ENCODE measurements around the gene RPL13. TPM values are rescaled to one million over a fixed set of nuclear protein-coding genes. Genes with fewer than 3 reads are reported as not detected.

Gene RPL13
- total and polyA plus RNA-seq, 2 of the 13 experiments (the other 11 are each of a cell fraction or from before 2014, with no cell fraction given): 2,988 to 4,411 TPM

DNA sequence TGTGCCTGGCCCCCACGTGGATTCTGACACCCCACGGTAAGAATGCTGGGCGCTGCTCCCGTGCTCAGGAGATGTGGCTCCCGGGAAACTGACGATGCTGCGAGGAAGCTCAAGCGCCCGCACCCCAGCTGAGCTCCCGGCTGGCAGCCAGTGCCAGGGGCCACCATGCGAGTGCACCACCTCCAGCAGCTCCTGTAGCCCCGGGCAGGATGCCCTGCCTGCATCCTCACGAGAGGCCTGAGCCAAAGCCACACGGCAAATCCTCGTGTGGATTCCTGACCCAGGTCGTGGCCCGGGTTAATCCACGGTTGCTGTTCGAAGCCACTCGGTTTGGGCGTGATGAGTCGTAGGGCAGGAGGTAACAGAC is 41.4 kb downstream of the RPL13 start:
- Histone ChIP-seq H3K4me1 (ENCODE audit: insufficient read depth, low read length) (peaks cover 21% of the 10 kb centered on the region; the same call in 1 of the 2 replicates), H3K9ac (ENCODE audit: insufficient read depth, low read depth, low read length) (no peak overlapping the region), H3K79me2 (ENCODE audit: insufficient read depth, low read length) (no peaks in the 10 kb centered on the region), H3K4me2 (ENCODE audit: low read depth, low read length) (no peak overlapping the region), H2AFZ (ENCODE audit: low read length) (no peak overlapping the region), H3K36me3 (replicated peaks in 1 of 2; ENCODE audit: control insufficient read depth in 1 of 2, insufficient read depth in 2 of 2, low read length in 2 of 2) (no peaks in the 10 kb centered on the region), H3K27me3 (ENCODE audit: control insufficient read depth in 1 of 2, insufficient read depth in 2 of 2, low read length in 2 of 2) (peaks cover 11 to 25% of the 10 kb centered on the region in 2 experiments; a peak in 4 of 5 replicates), H3K9me3 (ENCODE audit: low read length) (no peaks in the 10 kb centered on the region), H3K27ac (ENCODE audit: extremely low read length, insufficient read depth, low read length) (no peak overlapping the region), H4K20me1 (ENCODE audit: insufficient read depth, low read length) (no peaks in the 10 kb centered on the region), H3K4me3 (replicated peaks in 1 of 3; ENCODE audit: insufficient read depth in 1 of 3, low read depth in 2 of 3, low read length in 3 of 3) (no peak overlapping the region)
- in situ Hi-C loops (cut with HindIII; ENCODE audit: extremely low pct_ligation_motif_present, low pct_unique_long_range_greater_than_20kb) (loop anchor here (5.0 kb wide), 1 partner anchor 40 kb away; no protein-coding TSS in a partner anchor), intact Hi-C loops (cut with micrococcal nuclease; ENCODE audit: unreplicated experiment) (no loop called here)
- 47% methylated on average over 22 of the region's 22 CpGs for WGBS (ENCODE audit: low lambda C conversion rate)
- BruUV-seq (replicated peaks): no TSS peak
- DNase-seq (ENCODE audit: low spot score) (no peak), ATAC-seq (no peak), FAIRE-seq (no peak)
- ChIA-PET POLR2A (no interaction called here), CTCF (ENCODE audit: low intra/inter-chr PET ratio, low total read pairs) (no interaction called here)
- TF ChIP-seq ZNF781 (CRISPR knock-in tag; IDR thresholded peaks at IDR 0.05; ENCODE audit: borderline replicate concordance, not compliant biosample characterization): no peak
- TF ChIP-seq, protein P1, sequence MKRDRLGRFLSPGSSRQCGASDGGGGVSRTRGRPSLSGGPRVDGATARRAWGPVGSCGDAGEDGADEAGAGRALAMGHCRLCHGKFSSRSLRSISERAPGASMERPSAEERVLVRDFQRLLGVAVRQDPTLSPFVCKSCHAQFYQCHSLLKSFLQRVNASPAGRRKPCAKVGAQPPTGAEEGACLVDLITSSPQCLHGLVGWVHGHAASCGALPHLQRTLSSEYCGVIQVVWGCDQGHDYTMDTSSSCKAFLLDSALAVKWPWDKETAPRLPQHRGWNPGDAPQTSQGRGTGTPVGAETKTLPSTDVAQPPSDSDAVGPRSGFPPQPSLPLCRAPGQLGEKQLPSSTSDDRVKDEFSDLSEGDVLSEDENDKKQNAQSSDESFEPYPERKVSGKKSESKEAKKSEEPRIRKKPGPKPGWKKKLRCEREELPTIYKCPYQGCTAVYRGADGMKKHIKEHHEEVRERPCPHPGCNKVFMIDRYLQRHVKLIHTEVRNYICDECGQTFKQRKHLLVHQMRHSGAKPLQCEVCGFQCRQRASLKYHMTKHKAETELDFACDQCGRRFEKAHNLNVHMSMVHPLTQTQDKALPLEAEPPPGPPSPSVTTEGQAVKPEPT (CRISPR knock-in tag; IDR thresholded peaks at IDR 0.05; ENCODE audit: low read depth): no peak
- TF ChIP-seq CEBPG (CRISPR knock-in tag; IDR thresholded peaks at IDR 0.05): no peak

GRCh38 chr16:89602273-89602951 is 41.9 kb downstream of the RPL13 start:
- H3K9ac ChIP-seq (ENCODE audit: insufficient read depth, low read depth, low read length): no peak overlapping the region
- WGBS (ENCODE audit: low lambda C conversion rate): 3% methylated on average over 16 of the region's 22 CpGs
- no peaks in the 10 kb centered on the region for H4K20me1 ChIP-seq (ENCODE audit: insufficient read depth, low read length)
- in situ Hi-C loops (cut with HindIII; ENCODE audit: extremely low pct_ligation_motif_present, low pct_unique_long_range_greater_than_20kb): loop anchor here (5.0 kb wide), 1 partner anchor 40 kb away; no protein-coding TSS in a partner anchor
- H3K4me3 ChIP-seq (replicated peaks in 1 of 3; ENCODE audit: insufficient read depth in 1 of 3, low read depth in 2 of 3, low read length in 3 of 3): peak overlapping the region in 1 of 3 experiments; percentile 6; a peak in 1 of 6 replicates
- FAIRE-seq: no peak
- no peaks in the 10 kb centered on the region for H3K79me2 ChIP-seq (ENCODE audit: insufficient read depth, low read length)
- H2AFZ ChIP-seq (ENCODE audit: low read length): no peak overlapping the region
- no peak for DNase-seq (ENCODE audit: low spot score)
- no TSS peak for BruUV-seq (replicated peaks)
- peak; percentile 47 for ATAC-seq
- peaks cover 9 to 22% of the 10 kb centered on the region in 2 experiments for H3K27me3 ChIP-seq (ENCODE audit: control insufficient read depth in 1 of 2, insufficient read depth in 2 of 2, low read length in 2 of 2)
- intact Hi-C loops (cut with micrococcal nuclease; ENCODE audit: unreplicated experiment): no loop called here
- ChIA-PET CTCF (ENCODE audit: low intra/inter-chr PET ratio, low total read pairs) (no interaction called here), POLR2A (no interaction called here)
- TF ChIP-seq, protein P2, sequence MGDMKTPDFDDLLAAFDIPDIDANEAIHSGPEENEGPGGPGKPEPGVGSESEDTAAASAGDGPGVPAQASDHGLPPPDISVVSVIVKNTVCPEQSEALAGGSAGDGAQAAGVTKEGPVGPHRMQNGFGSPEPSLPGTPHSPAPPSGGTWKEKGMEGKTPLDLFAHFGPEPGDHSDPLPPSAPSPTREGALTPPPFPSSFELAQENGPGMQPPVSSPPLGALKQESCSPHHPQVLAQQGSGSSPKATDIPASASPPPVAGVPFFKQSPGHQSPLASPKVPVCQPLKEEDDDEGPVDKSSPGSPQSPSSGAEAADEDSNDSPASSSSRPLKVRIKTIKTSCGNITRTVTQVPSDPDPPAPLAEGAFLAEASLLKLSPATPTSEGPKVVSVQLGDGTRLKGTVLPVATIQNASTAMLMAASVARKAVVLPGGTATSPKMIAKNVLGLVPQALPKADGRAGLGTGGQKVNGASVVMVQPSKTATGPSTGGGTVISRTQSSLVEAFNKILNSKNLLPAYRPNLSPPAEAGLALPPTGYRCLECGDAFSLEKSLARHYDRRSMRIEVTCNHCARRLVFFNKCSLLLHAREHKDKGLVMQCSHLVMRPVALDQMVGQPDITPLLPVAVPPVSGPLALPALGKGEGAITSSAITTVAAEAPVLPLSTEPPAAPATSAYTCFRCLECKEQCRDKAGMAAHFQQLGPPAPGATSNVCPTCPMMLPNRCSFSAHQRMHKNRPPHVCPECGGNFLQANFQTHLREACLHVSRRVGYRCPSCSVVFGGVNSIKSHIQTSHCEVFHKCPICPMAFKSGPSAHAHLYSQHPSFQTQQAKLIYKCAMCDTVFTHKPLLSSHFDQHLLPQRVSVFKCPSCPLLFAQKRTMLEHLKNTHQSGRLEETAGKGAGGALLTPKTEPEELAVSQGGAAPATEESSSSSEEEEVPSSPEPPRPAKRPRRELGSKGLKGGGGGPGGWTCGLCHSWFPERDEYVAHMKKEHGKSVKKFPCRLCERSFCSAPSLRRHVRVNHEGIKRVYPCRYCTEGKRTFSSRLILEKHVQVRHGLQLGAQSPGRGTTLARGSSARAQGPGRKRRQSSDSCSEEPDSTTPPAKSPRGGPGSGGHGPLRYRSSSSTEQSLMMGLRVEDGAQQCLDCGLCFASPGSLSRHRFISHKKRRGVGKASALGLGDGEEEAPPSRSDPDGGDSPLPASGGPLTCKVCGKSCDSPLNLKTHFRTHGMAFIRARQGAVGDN (CRISPR knock-in tag; IDR thresholded peaks at IDR 0.05): peak; percentile 30
- TF ChIP-seq, protein P3, sequence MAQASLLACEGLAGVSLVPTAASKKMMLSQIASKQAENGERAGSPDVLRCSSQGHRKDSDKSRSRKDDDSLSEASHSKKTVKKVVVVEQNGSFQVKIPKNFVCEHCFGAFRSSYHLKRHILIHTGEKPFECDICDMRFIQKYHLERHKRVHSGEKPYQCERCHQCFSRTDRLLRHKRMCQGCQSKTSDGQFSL (CRISPR knock-in tag; IDR thresholded peaks at IDR 0.05): peak; percentile 83
- peak; percentile 71; the same call in 1 of the 2 replicates for TF ChIP-seq ZNF441 (CRISPR knock-in tag; IDR thresholded peaks at IDR 0.05; ENCODE audit: borderline replicate concordance)
- TF ChIP-seq ZSCAN21 (CRISPR knock-in tag; IDR thresholded peaks at IDR 0.05; ENCODE audit: borderline replicate concordance): peak; percentile 99
- TF ChIP-seq, protein P4, sequence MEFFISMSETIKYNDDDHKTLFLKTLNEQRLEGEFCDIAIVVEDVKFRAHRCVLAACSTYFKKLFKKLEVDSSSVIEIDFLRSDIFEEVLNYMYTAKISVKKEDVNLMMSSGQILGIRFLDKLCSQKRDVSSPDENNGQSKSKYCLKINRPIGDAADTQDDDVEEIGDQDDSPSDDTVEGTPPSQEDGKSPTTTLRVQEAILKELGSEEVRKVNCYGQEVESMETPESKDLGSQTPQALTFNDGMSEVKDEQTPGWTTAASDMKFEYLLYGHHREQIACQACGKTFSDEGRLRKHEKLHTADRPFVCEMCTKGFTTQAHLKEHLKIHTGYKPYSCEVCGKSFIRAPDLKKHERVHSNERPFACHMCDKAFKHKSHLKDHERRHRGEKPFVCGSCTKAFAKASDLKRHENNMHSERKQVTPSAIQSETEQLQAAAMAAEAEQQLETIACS (CRISPR knock-in tag; IDR thresholded peaks at IDR 0.05): no peak
- peak overlapping the region; percentile 18; the same call in 1 of the 2 replicates for H3K4me2 ChIP-seq (ENCODE audit: low read depth, low read length)
- no peak overlapping the region for H3K27ac ChIP-seq (ENCODE audit: extremely low read length, insufficient read depth, low read length)
- no peaks in the 10 kb centered on the region for H3K36me3 ChIP-seq (replicated peaks in 1 of 2; ENCODE audit: control insufficient read depth in 1 of 2, insufficient read depth in 2 of 2, low read length in 2 of 2)
- peaks cover 24% of the 10 kb centered on the region for H3K4me1 ChIP-seq (ENCODE audit: insufficient read depth, low read length)
- no peaks in the 10 kb centered on the region for H3K9me3 ChIP-seq (ENCODE audit: low read length)
